Body of pancreas (tissue), 4 donors: ENCODE results near the gene VAV1.
A peak's percentile ranks its signal among the peaks of the same experiment; 100 is the strongest.

Source experiments
- POLR2A ChIP-seq, 3 donors: fragments of 450-650 bp; IDR thresholded peaks; one replicate each; pipeline ENCODE4 v1.6.1; 2016; ENCODE audit warnings: antibody characterized with exemption in 3 of 3, mild to moderate bottlenecking in 2 of 3
- TF ChIP-seq, protein P1 (sequence below), 7 experiments: fragments of 450-650 bp in 4 of 7; fragments of 200-600 bp in 3 of 7; sonication (generic) in 3 of 7; IDR thresholded peaks; one replicate each; pipeline ENCODE4 v1.5.1; 2016 to 2019; ENCODE audit warnings: antibody characterized with exemption in 7 of 7

DNA sequence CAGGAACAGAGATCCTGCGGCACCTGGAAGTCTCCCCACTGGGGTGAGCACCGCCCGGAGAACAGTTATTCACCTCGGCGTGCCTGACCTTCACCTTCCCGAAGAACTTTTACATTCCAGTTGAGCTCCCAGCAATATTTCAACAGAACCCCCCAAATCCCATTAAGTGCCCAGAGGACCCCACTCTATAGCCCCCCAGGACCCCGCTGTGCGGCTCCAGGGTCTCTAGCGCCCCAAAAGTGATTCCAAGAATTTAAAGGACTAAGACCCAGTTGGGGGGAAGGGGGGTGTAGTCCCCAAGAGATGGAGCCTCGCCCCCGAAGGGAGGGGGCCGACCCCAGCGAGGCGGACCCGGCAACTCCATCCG lies 35.6 kb upstream of the VAV1 start:
- TF ChIP-seq, protein P1, sequence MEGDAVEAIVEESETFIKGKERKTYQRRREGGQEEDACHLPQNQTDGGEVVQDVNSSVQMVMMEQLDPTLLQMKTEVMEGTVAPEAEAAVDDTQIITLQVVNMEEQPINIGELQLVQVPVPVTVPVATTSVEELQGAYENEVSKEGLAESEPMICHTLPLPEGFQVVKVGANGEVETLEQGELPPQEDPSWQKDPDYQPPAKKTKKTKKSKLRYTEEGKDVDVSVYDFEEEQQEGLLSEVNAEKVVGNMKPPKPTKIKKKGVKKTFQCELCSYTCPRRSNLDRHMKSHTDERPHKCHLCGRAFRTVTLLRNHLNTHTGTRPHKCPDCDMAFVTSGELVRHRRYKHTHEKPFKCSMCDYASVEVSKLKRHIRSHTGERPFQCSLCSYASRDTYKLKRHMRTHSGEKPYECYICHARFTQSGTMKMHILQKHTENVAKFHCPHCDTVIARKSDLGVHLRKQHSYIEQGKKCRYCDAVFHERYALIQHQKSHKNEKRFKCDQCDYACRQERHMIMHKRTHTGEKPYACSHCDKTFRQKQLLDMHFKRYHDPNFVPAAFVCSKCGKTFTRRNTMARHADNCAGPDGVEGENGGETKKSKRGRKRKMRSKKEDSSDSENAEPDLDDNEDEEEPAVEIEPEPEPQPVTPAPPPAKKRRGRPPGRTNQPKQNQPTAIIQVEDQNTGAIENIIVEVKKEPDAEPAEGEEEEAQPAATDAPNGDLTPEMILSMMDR (IDR thresholded peaks at IDR 0.05), result peak in 2 of 7 experiments; percentile 3 to 4
- peak in 1 of 3 donors; percentile 3 for TF ChIP-seq POLR2A (IDR thresholded peaks at IDR 0.05)
